Activated B cell treated with CpG ODN at 0.5 μM for 24 hours (primary cell): ENCODE data around the gene PELI1. TPM values are rescaled to one million over a fixed set of nuclear protein-coding genes. Genes with fewer than 3 reads are reported as not detected.

Experiments used
- ATAC-seq: fragments of 200-7000 bp; cut with Tn5 transposase; one replicate; pipeline ENCODE4 v1.10.0; 2021; ENCODE audit warnings: low read depth, mild to moderate bottlenecking, moderate library complexity
- CTCF ChIA-PET: fragments of 350-600 bp; sonication (Branson Sonifier 250); formaldehyde crosslinking; loops from one replicate; lab custom pipeline; 2021; ENCODE audit warnings: antibody characterized with exemption; lab: Charles Lee
- POLR2A ChIA-PET: fragments of 350-600 bp; sonication (Branson Sonifier 250); formaldehyde crosslinking; loops from one replicate; lab custom pipeline; 2021; ENCODE audit warnings: antibody characterized with exemption; lab: Charles Lee
- DNase-seq: peaks from one replicate; pipeline ENCODE4 v3.0.0; 2022
- H3K27ac Mint-ChIP-seq: one replicate; pipeline ENCODE4 v1.8.0; 2020; ENCODE audit warnings: mixed read lengths
- H3K27me3 Mint-ChIP-seq: one replicate; pipeline ENCODE4 v1.8.0; 2021; ENCODE audit warnings: mixed read lengths
- H3K36me3 Mint-ChIP-seq: one replicate; pipeline ENCODE4 v1.8.0; 2021; ENCODE audit warnings: low read depth, mixed read lengths
- H3K4me1 Mint-ChIP-seq: one replicate; pipeline ENCODE4 v1.8.0; 2021; ENCODE audit warnings: mixed read lengths
- H3K4me3 Mint-ChIP-seq: one replicate; pipeline ENCODE4 v1.8.0; 2020; ENCODE audit warnings: mild to moderate bottlenecking, mixed read lengths
- H3K9me3 Mint-ChIP-seq: one replicate; pipeline ENCODE4 v1.8.0; 2020; ENCODE audit warnings: mixed read lengths
- intact Hi-C: fragments of 100-400 bp; cut with micrococcal nuclease; formaldehyde crosslinking; loops from one replicate; pipeline ENCODE4 v1.15.1; 2024
- total RNA-seq: library from RNA; stranded (reverse); gene quantifications from 2 replicates; pipeline ENCODE4 v1.2.3, GENCODE V29; 2022
- TF ChIP-seq, protein P1 (sequence below): fragments of 200-600 bp; IDR thresholded peaks from one replicate; pipeline ENCODE4 v1.8.0; 2022; ENCODE audit warnings: antibody characterized with exemption, mild to moderate bottlenecking

Gene PELI1
- total RNA-seq, 1 donor from 2014 or later, result 93.1 TPM

DNA sequence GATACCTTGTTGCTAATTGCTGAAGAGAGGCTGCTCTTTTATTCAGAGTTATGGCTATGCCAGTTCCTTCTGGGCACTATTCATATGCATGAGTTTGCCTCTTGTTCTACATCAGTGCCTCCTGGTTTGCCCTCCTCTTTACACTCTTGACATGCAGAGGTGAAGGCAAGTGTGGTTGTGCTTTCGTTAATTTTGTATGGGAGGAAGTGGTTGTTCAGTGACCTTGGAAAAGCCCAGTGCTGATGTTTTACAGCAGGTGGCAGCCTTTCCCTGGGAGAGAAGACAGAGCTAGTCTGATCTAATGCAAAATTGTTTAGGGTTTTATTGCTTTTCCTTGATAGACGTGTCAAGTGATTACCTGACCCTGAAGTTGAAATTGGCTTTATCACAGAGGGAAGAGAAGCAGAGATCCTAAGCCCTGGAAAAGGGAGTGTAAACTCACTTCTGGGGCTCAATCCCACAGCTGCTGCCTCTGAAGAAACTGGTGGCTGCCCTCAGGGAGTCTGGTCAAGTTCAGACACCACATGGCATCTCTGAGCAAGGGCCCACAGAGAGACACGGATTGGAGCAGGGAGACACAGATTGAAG is 94.5 kb downstream of the PELI1 start:
- TF ChIP-seq, protein P1, sequence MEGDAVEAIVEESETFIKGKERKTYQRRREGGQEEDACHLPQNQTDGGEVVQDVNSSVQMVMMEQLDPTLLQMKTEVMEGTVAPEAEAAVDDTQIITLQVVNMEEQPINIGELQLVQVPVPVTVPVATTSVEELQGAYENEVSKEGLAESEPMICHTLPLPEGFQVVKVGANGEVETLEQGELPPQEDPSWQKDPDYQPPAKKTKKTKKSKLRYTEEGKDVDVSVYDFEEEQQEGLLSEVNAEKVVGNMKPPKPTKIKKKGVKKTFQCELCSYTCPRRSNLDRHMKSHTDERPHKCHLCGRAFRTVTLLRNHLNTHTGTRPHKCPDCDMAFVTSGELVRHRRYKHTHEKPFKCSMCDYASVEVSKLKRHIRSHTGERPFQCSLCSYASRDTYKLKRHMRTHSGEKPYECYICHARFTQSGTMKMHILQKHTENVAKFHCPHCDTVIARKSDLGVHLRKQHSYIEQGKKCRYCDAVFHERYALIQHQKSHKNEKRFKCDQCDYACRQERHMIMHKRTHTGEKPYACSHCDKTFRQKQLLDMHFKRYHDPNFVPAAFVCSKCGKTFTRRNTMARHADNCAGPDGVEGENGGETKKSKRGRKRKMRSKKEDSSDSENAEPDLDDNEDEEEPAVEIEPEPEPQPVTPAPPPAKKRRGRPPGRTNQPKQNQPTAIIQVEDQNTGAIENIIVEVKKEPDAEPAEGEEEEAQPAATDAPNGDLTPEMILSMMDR, result peak; percentile 20
- no peaks in the 10 kb centered on the region for H3K36me3 Mint-ChIP-seq
- H3K9me3 Mint-ChIP-seq, result no peaks in the 10 kb centered on the region
- H3K27me3 Mint-ChIP-seq, result no peaks in the 10 kb centered on the region
- intact Hi-C loops, result loop anchor here (1.0 to 10.0 kb wide), 7 partner anchors 43 to 825 kb away; partner anchors contain the start of gene PELI1
- H3K4me3 Mint-ChIP-seq, result no peak overlapping the region
- peak overlapping the region; percentile 19 for H3K27ac Mint-ChIP-seq
- ATAC-seq (peak; percentile 96), DNase-seq (peak; percentile 33)
- ChIA-PET POLR2A (interaction anchor here (0.6 to 7.5 kb wide), 13 partner anchors 27 to 1178 kb away, joined by 3 to 115 read pairs (median 6); partner anchors contain the start of gene ACTR2), CTCF (interaction anchor here (0.7 to 12.4 kb wide), 28 partner anchors 9 to 513 kb away, joined by 3 to 321 read pairs (median 4); partner anchors contain the start of gene AFTPH)
- peaks cover 22% of the 10 kb centered on the region for H3K4me1 Mint-ChIP-seq

DNA sequence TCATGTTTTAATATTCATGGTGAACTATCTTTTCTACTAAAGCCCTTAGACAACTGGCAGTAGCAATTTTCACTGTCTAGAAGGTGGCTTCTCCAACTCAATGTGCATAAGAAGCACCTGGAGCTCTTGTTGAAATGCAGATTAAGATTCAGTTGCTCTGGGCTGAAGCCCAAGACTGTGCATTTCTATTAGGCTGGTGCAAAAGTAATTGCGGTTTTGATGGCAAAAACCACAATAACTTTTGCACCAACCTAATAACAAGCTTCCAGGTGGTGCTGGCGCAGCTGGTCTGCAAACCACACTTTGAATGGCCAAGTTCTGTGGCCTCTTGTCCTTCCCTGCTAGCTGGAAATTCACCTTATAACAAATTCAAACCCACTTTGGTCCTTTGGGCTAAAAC is 98.3 kb downstream of the PELI1 start:
- DNase-seq, result no peak
- Mint-ChIP-seq H3K27ac (no peak overlapping the region), H3K4me1 (peaks cover 8% of the 10 kb centered on the region), H3K27me3 (no peaks in the 10 kb centered on the region), H3K9me3 (no peaks in the 10 kb centered on the region), H3K4me3 (no peak overlapping the region), H3K36me3 (no peaks in the 10 kb centered on the region)
- no peak for ATAC-seq
- intact Hi-C loops, result loop anchor here (5.0 to 10.0 kb wide), 2 partner anchors 166 to 829 kb away; no protein-coding TSS in a partner anchor
- POLR2A ChIA-PET, result no interaction called here
- CTCF ChIA-PET, result interaction anchor here (1.2 to 2.6 kb wide), 3 partner anchors 282 to 442 kb away, joined by 3 to 18 read pairs (median 14); no protein-coding TSS in a partner anchor
- TF ChIP-seq, protein P1, result no peak

Other genes starting within 250 kb of the PELI1 start
- 11.5 and 13.1 TPM in 2 replicates for gene VPS54, start 125.0 kb downstream of the PELI1 start, total RNA-seq